Esophagus muscularis mucosa (tissue), 3 donors: Measurements from ENCODE around the gene ZNF503.

Source experiments
- POLR2A ChIP-seq: fragments of 450-650 bp; IDR thresholded peaks from one replicate; pipeline ENCODE4 v1.6.1; 2017; ENCODE audit warnings: antibody characterized with exemption, moderate library complexity, mild to moderate bottlenecking, low read depth
- TF ChIP-seq, protein P1 (sequence below), 3 experiments: fragments of 200-600 bp in 2 of 3; fragments of 450-650 bp in 1 of 3; sonication (generic) in 2 of 3; IDR thresholded peaks; one replicate each; pipeline ENCODE4 v1.5.1; 2017 to 2019; ENCODE audit warnings: antibody characterized with exemption in 3 of 3, mild to moderate bottlenecking in 2 of 3, moderate library complexity in 1 of 3

DNA sequence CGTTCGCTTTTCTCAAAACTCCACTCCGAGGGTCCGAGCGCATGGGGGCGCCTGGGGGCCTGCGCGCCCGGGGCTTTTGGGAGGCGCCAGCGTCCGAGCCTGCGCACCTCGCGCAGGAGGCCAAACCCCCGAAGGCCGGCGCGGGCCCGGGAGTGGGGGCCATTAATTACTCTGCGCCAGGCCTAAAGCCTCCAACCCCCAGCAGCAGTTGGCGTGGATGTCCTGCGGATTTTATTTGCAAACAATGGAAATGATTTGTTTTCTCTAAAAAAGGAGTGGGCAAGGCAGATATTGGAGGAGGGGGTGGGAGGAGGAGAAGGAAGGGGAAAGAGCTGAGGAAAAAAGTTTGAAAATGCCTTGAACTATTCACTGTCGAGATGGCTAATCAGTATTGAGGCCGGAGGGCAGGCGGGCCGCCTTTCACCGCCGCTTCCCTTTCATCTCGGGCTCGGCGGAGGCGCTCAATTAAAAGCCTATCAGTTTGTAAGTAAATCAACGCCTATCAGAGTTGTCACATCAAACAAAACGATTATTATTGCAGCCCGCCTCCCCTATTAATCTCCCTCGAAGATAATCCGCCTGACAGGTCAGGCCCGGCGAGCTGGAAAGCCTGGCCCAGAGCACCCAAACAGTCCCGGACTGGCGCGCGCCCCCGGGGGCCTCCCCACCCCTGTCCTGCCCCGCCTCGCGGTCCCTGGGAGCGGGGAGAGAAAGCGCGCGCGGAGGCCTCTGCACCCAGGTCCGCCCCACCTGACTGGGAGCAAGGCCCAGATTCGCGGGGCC lies 3.4 kb upstream of the ZNF503 start:
- TF ChIP-seq, protein P1, sequence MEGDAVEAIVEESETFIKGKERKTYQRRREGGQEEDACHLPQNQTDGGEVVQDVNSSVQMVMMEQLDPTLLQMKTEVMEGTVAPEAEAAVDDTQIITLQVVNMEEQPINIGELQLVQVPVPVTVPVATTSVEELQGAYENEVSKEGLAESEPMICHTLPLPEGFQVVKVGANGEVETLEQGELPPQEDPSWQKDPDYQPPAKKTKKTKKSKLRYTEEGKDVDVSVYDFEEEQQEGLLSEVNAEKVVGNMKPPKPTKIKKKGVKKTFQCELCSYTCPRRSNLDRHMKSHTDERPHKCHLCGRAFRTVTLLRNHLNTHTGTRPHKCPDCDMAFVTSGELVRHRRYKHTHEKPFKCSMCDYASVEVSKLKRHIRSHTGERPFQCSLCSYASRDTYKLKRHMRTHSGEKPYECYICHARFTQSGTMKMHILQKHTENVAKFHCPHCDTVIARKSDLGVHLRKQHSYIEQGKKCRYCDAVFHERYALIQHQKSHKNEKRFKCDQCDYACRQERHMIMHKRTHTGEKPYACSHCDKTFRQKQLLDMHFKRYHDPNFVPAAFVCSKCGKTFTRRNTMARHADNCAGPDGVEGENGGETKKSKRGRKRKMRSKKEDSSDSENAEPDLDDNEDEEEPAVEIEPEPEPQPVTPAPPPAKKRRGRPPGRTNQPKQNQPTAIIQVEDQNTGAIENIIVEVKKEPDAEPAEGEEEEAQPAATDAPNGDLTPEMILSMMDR (IDR thresholded peaks at IDR 0.05), result no peak
- TF ChIP-seq POLR2A, result no peak
